ENCODE measurements around the gene TNFRSF8.

DNA sequence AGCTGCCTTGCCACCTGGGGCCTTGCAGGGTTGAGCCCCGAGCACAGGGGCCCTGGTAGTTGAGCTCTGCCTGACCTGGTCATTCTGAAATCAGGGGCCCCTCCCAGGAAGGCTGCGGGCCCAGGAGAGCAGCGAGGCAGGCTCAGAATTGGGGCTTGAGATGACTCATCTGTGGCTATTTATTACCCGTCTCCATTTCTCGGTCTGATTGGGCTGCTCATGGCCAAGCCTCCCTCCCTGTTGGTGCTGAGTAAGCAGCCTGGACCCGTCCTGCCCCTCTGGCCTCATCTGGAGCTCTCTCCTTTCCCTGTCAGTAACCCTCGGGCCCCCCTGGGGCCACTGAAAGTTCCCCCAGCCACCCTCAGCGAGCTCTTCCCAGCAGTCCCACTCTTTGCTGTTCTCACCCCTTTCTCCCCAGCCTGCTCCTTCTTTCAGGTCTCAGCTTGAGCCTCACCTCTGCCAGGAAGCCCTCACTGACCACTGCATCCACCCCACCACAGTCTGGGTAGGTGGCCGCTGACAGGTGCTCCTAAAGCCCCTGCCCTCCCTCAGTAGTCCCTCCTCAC, 11.0 kb upstream of the TNFRSF8 start:
- TF ChIP-seq RXRA (IDR thresholded peaks at IDR 0.05; ENCODE audit: borderline replicate concordance, low read depth) = no peak
- TF ChIP-seq NRF1 (IDR thresholded peaks at IDR 0.05; ENCODE audit: low read depth, low read length) = no peak
- no peak for TF ChIP-seq EP300 (IDR thresholded peaks at IDR 0.05; ENCODE audit: borderline replicate concordance in 1 of 2, low read depth in 1 of 2, low read length in 1 of 2)
- no peak for TF ChIP-seq ZBTB33 (IDR thresholded peaks at IDR 0.05; ENCODE audit: borderline replicate concordance, low read depth)
